Measurements from ENCODE around the gene MRPL14. TPM values are rescaled to one million over a fixed set of nuclear protein-coding genes. Genes with fewer than 3 reads are reported as not detected.
A peak's percentile ranks its signal among the peaks of the same experiment; 100 is the strongest.

Gene MRPL14
- total RNA-seq, 1 donor from 2014 or later = 36.1 TPM

DNA sequence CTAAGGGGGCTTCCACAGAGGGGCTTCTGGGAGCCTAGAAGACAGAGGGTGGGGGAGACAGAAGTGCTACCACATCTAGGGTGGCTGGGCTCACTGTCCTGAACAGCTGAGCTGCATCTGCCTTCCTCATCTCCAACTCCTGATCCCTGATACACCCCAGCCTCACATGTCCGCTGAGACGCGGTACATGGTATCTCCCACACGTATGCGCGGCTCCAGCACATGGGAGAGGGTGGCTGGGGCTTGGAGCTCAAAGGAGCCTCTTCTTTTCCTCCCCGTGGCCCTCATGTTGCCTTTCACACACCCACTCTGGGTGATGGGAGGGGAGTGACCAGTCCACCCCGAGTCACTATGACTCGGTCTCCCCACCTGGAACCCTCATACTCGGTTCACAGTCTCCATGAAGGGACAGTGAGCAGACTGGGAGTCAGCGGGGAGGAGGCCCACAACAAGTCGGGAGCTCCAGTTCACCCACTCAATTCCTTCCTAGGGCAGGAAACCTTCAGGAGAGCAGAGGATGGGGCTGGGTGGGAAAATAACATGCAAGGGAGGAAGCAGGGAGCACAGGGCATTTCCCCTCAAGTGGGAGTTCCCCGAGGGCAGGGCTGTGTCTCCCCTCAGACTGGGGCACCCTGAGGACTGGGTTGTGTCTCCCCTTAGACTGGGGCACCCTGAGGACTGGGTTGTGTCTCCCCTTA lies 61.7 kb downstream of the MRPL14 start:
- DNase-seq (ENCODE audit: extremely low spot score in 2 of 2) = no peak
- H3K4me1 ChIP-seq = peaks cover 43% of the 10 kb centered on the region
- no peaks in the 10 kb centered on the region for H3K9me3 ChIP-seq
- intact Hi-C loops (cut with DNase I) = no loop called here
- H3K27me3 ChIP-seq = no peaks in the 10 kb centered on the region
- TF ChIP-seq, protein P1, sequence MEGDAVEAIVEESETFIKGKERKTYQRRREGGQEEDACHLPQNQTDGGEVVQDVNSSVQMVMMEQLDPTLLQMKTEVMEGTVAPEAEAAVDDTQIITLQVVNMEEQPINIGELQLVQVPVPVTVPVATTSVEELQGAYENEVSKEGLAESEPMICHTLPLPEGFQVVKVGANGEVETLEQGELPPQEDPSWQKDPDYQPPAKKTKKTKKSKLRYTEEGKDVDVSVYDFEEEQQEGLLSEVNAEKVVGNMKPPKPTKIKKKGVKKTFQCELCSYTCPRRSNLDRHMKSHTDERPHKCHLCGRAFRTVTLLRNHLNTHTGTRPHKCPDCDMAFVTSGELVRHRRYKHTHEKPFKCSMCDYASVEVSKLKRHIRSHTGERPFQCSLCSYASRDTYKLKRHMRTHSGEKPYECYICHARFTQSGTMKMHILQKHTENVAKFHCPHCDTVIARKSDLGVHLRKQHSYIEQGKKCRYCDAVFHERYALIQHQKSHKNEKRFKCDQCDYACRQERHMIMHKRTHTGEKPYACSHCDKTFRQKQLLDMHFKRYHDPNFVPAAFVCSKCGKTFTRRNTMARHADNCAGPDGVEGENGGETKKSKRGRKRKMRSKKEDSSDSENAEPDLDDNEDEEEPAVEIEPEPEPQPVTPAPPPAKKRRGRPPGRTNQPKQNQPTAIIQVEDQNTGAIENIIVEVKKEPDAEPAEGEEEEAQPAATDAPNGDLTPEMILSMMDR (IDR thresholded peaks at IDR 0.05) = no peak
- TF ChIP-seq POLR2AphosphoS5 (IDR thresholded peaks at IDR 0.05; ENCODE audit: insufficient read depth in 1 of 2, low read depth in 1 of 2) (no peak), POLR2A (IDR thresholded peaks at IDR 0.05) (no peak)
- H3K36me3 ChIP-seq = no peaks in the 10 kb centered on the region
- H3K4me3 ChIP-seq = no peak overlapping the region
- no peak overlapping the region for H3K27ac ChIP-seq

DNA sequence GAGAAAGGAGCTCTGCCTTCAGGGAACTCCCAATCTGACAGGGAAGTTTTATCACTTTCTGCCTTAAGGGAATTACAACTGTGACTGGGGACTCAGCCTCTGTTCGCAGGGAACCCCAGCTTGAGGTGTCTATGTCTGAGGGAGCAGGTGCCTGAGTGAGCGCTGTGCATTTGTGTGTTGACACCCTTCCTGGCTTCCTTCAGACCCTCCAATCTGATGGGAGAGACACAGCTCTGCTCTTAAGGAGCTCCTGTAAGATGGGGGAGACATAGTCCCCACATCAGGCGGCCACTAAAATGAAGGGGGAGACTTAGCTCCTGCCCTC lies 62.3 kb downstream of the MRPL14 start:
- Histone ChIP-seq H3K4me1 (peaks cover 43% of the 10 kb centered on the region), H3K4me3 (no peak overlapping the region), H3K9me3 (no peaks in the 10 kb centered on the region), H3K27ac (peak overlapping the region; percentile 37), H3K27me3 (no peaks in the 10 kb centered on the region), H3K36me3 (no peaks in the 10 kb centered on the region)
- TF ChIP-seq, protein P1 (IDR thresholded peaks at IDR 0.05) = no peak
- TF ChIP-seq POLR2AphosphoS5 (IDR thresholded peaks at IDR 0.05; ENCODE audit: insufficient read depth in 1 of 2, low read depth in 1 of 2) (no peak), POLR2A (IDR thresholded peaks at IDR 0.05) (no peak)
- intact Hi-C loops (cut with DNase I) = loop anchor here (5.0 kb wide), 1 partner anchor 288 kb away; no protein-coding TSS in a partner anchor
- DNase-seq (ENCODE audit: extremely low spot score in 2 of 2) = no peak

- no peak for TF ChIP-seq POLR2A (IDR thresholded peaks at IDR 0.05)
- TF ChIP-seq, protein P1 (IDR thresholded peaks at IDR 0.05) = no peak
- TF ChIP-seq POLR2AphosphoS5 (IDR thresholded peaks at IDR 0.05; ENCODE audit: insufficient read depth in 1 of 2, low read depth in 1 of 2) = peak in 1 of 2 donors; percentile 14
- Histone ChIP-seq H3K4me1 (peaks cover 47% of the 10 kb centered on the region), H3K27ac (peak overlapping the region; percentile 42), H3K27me3 (no peaks in the 10 kb centered on the region), H3K9me3 (no peaks in the 10 kb centered on the region), H3K36me3 (no peaks in the 10 kb centered on the region), H3K4me3 (no peak overlapping the region)
- DNase-seq (ENCODE audit: extremely low spot score in 2 of 2) = peak in 1 of 2 donors; percentile 96
- intact Hi-C loops (cut with DNase I) = loop anchor here (5.0 kb wide), 1 partner anchor 287 kb away; no protein-coding TSS in a partner anchor
Observed at GRCh38 chr6:44064089-44064947, 62.9 kb downstream of the MRPL14 start.

DNA sequence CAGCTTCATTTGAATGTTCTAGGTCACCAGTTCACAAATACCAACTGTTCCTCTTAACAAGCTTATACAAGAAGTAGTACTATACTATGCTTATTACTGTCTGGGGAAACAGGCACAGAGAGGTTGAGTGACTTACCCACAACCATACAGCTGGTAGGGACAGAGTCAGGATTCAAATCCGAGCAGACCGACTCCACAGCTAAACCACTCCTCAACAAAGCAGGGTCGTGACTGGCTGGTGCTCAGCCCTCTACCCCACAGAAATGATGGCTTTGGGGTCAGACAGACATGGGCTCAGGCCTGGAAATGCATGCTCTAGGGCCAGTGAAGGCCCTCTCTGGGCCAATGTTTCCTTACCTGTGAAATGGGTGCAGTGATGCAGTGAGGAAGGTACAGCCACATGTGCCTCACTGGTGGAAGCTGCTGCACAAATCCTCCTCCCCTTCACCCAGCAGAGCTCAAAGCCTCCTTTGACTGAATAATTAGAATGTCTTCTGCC lies 63.6 kb downstream of the MRPL14 start:
- TF ChIP-seq POLR2AphosphoS5 (IDR thresholded peaks at IDR 0.05; ENCODE audit: insufficient read depth in 1 of 2, low read depth in 1 of 2) = no peak
- no peak for TF ChIP-seq POLR2A (IDR thresholded peaks at IDR 0.05)
- TF ChIP-seq, protein P1 (IDR thresholded peaks at IDR 0.05) = no peak
- H3K4me3 ChIP-seq = no peak overlapping the region
- H3K27ac ChIP-seq = peak overlapping the region; percentile 42
- no peak for DNase-seq (ENCODE audit: extremely low spot score in 2 of 2)
- H3K36me3 ChIP-seq = no peaks in the 10 kb centered on the region
- H3K27me3 ChIP-seq = no peaks in the 10 kb centered on the region
- intact Hi-C loops (cut with DNase I) = loop anchor here (5.0 kb wide), 1 partner anchor 286 kb away; no protein-coding TSS in a partner anchor
- no peaks in the 10 kb centered on the region for H3K9me3 ChIP-seq
- H3K4me1 ChIP-seq = peaks cover 54% of the 10 kb centered on the region

Other genes with a start within 250 kb of the MRPL14 start
- gene TMEM63B, start 102 bp upstream of the MRPL14 start, total RNA-seq = 32.4 TPM
- gene CAPN11, start 31.4 kb upstream of the MRPL14 start, total RNA-seq = 2.0 TPM
- not detected for gene MYMX, start 89.5 kb upstream of the MRPL14 start, total RNA-seq
- 51.1 TPM for gene SLC29A1, start 96.1 kb upstream of the MRPL14 start, total RNA-seq
- 463 TPM for gene HSP90AB1, start 119.6 kb upstream of the MRPL14 start, total RNA-seq
- gene SLC35B2, start 130.1 kb upstream of the MRPL14 start, total RNA-seq = 19.6 TPM
- 17.2 TPM for gene NFKBIE, start 138.1 kb upstream of the MRPL14 start, total RNA-seq
- gene TMEM151B, start 143.0 kb upstream of the MRPL14 start, total RNA-seq = 0.49 TPM
- 13.3 TPM for gene AARS2, start 185.9 kb upstream of the MRPL14 start, total RNA-seq
- gene SPATS1, start 215.2 kb upstream of the MRPL14 start, total RNA-seq = not detected